Neural crest cell (in vitro differentiated cells): ENCODE data around the gene DIS3L2. TPM values are rescaled to one million over a fixed set of nuclear protein-coding genes. Genes with fewer than 3 reads are reported as not detected.
"Not testable (repeated sequence)": the region's sequence is repeated elsewhere in the genome, so short reads cannot be mapped to it uniquely, and the experiment has no call there.

ENCODE experiments used
- DNase-seq: peaks from one replicate; pipeline ENCODE4 v3.0.0; 2021; ENCODE audit warnings: low read depth, mixed read lengths, low spot score
- H3K27ac Mint-ChIP-seq: one replicate; pipeline ENCODE4 v1.8.0; 2021; ENCODE audit warnings: mild to moderate bottlenecking, mixed read lengths; ENCODE audit not compliant: unreplicated experiment
- H3K27me3 Mint-ChIP-seq: 2 replicates; pipeline ENCODE4 v1.8.0; 2021; ENCODE audit warnings: low read depth, mild to moderate bottlenecking, mixed read lengths
- H3K36me3 Mint-ChIP-seq: 2 replicates; pipeline ENCODE4 v1.8.0; 2021; ENCODE audit warnings: low read depth, mild to moderate bottlenecking, mixed read lengths
- H3K4me1 Mint-ChIP-seq: 2 replicates; pipeline ENCODE4 v1.8.0; 2021; ENCODE audit warnings: mixed read lengths
- H3K4me3 Mint-ChIP-seq: one replicate; pipeline ENCODE4 v1.8.0; 2021; ENCODE audit warnings: mild to moderate bottlenecking, mixed read lengths
- H3K9me3 Mint-ChIP-seq: 2 replicates; pipeline ENCODE4 v1.8.0; 2021; ENCODE audit warnings: mixed read lengths
- total RNA-seq: library from RNA; stranded (reverse); gene quantifications from 2 replicates; pipeline ENCODE4 v1.2.1, GENCODE V29; 2021
- TF ChIP-seq, protein P1 (sequence below): fragments of 200-600 bp; sonication (generic); conservative IDR thresholded peaks from 2 replicates; pipeline ENCODE4 v1.5.0; 2021; ENCODE audit warnings: antibody characterized with exemption, mild to moderate bottlenecking

Gene DIS3L2
- total RNA-seq, 1 donor from 2014 or later: 51.9 TPM

DNA sequence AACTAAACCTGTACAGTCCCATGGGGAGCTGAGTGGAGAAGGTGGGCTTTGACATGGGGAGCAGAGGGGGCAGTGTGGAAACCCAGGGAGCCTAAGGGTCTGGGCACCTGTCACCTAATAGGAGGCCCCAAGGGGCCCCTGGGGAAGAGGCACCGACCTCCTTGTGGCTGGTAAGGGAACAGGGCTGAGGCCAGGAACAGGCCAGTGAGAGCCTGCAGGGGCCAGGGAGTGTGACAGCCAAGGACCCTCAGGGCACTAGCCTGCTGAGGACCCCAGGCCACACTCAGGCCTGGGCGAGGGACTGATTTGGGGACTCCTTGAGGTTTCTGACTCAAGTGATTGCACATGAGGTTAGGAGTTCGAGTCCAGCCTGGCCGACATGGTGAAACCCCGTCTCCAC lies 392.6 kb downstream of the DIS3L2 start:
- Mint-ChIP-seq H3K27ac (no peak overlapping the region), H3K4me1 (no peaks in the 10 kb centered on the region), H3K36me3 (peaks cover 4% of the 10 kb centered on the region), H3K27me3 (peaks cover 5% of the 10 kb centered on the region), H3K4me3 (no peak overlapping the region), H3K9me3 (no peaks in the 10 kb centered on the region)
- TF ChIP-seq, protein P1, sequence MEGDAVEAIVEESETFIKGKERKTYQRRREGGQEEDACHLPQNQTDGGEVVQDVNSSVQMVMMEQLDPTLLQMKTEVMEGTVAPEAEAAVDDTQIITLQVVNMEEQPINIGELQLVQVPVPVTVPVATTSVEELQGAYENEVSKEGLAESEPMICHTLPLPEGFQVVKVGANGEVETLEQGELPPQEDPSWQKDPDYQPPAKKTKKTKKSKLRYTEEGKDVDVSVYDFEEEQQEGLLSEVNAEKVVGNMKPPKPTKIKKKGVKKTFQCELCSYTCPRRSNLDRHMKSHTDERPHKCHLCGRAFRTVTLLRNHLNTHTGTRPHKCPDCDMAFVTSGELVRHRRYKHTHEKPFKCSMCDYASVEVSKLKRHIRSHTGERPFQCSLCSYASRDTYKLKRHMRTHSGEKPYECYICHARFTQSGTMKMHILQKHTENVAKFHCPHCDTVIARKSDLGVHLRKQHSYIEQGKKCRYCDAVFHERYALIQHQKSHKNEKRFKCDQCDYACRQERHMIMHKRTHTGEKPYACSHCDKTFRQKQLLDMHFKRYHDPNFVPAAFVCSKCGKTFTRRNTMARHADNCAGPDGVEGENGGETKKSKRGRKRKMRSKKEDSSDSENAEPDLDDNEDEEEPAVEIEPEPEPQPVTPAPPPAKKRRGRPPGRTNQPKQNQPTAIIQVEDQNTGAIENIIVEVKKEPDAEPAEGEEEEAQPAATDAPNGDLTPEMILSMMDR: no peak
- no peak for DNase-seq

DNA sequence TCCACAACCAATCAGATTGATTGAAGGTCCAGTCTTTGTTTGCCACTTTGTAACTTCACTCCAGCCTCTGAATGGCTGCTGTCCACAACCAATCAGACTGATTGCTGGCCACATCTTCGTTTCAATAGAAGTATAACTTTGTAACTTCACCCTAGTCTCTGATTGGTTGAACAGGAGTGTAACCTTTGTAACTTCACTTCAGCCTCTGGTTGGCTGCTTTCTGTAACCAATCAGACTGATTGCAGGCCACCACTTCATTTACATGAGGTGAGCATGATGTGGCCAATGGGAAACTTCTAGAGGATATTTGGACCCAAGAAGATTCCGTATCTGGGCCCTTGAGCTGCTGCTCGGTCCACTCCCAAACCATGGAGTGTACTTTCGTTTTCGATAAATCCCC lies 400.1 kb downstream of the DIS3L2 start:
- no peak overlapping the region for H3K27ac Mint-ChIP-seq
- TF ChIP-seq, protein P1: no peak
- DNase-seq: no peak
- no peaks in the 10 kb centered on the region for H3K36me3 Mint-ChIP-seq
- peaks cover 3% of the 10 kb centered on the region for H3K27me3 Mint-ChIP-seq
- no peaks in the 10 kb centered on the region for H3K9me3 Mint-ChIP-seq
- no peak overlapping the region for H3K4me3 Mint-ChIP-seq
- no peaks in the 10 kb centered on the region for H3K4me1 Mint-ChIP-seq

- H3K4me3 Mint-ChIP-seq: no peak overlapping the region
Measured at GRCh38 chr2:232362174-232362900, 400.8 kb downstream of the DIS3L2 start.

GRCh38 chr2:232363064-232363783 lies 401.7 kb downstream of the DIS3L2 start:
- not testable (repeated sequence) for H3K9me3 Mint-ChIP-seq, DNase-seq, H3K36me3 Mint-ChIP-seq, H3K27me3 Mint-ChIP-seq, H3K4me3 Mint-ChIP-seq, H3K4me1 Mint-ChIP-seq, H3K27ac Mint-ChIP-seq

More at GRCh38 chr2:232362174-232362900, 400.8 kb downstream of the DIS3L2 start:
- Mint-ChIP-seq H3K27ac (no peak overlapping the region), H3K4me1 (peaks cover 6% of the 10 kb centered on the region), H3K27me3 (no peaks in the 10 kb centered on the region), H3K36me3 (no peaks in the 10 kb centered on the region), H3K9me3 (no peaks in the 10 kb centered on the region)
- no peak for DNase-seq
- TF ChIP-seq, protein P1: no peak

DNA sequence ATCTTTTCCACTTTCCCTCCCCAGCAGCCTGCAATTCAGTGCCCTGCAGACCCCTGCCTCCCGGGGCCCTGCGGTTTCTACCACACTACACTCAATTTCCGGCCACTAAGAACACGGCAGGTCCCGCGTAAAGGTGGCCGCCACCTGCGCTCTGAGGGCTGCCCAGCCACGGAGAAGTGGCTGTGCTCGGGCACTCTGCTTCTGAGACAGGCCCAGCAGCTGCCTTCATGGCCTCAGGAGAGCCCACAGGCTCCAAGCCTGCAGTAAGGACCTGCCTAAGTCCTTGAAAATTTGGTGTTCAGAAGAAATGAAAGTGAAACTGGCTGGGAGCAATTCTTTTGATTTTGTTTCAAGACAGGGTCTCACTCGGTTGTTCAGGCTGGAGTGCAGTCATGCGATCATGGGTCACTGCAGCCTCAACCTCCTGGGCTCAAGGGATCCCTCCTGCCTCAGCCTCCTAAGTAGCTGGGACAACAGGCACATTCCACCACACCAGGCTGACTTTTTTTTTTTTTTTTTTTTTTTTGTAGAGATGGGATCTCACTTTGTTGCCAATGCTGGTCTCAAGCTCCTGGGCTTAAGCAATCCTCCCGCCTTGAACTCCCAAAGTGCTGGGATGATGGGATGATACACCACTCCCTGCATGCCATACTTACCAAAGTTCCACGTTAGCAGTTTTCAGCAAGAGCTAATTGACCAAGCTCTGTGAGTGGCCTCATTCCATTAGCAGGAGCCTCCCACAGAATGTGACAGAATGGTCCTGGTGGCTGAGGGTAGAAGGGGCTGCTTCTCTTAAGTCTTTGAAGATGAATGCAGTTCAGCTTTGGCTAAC lies 402.5 kb downstream of the DIS3L2 start:
- Mint-ChIP-seq H3K9me3 (no peaks in the 10 kb centered on the region), H3K27ac (no peak overlapping the region), H3K27me3 (no peaks in the 10 kb centered on the region), H3K4me3 (no peak overlapping the region), H3K4me1 (peaks cover 10% of the 10 kb centered on the region), H3K36me3 (no peaks in the 10 kb centered on the region)
- TF ChIP-seq, protein P1: no peak
- DNase-seq: no peak

DNA sequence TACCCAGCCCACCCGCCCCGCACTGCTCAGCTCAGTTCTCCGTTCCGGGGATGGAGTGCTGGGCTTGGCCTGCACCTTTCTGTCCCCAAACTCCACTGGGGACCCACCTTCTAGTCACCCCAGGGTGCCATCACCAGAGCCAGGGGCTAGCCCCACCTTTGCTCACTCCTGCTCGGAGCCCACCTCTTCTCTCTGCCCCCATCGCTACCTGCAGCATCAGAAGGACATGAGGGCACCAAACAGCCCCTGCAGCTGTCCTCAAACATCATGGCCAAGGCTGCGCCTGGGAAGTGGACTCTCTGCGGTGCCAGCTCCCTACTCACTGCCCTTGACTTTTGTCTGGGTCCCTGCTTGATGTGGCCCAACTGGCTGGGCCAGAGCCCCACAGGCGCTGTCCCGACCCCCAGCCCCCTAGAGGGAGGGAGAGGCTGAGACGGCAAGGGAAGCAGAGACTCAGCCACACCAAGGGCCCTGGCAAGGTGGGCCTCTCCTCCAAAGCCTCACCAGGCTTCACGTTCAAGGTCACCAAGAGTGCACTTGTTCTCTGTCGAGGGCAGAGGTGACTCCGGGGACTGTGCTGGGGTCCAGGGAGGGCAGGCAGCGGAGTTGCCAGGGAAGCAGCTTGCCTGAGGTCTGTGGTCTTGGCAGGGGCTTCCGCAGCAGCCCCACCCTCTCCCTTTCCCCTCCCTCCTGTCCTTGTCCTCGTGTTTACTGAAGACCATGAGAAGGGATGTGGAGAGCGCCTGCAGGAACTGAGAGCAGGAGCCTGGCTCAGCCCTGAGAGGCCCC lies 403.5 kb downstream of the DIS3L2 start:
- H3K4me1 Mint-ChIP-seq: peaks cover 17% of the 10 kb centered on the region
- H3K4me3 Mint-ChIP-seq, H3K36me3 Mint-ChIP-seq, H3K27me3 Mint-ChIP-seq, DNase-seq, H3K9me3 Mint-ChIP-seq: not testable (repeated sequence)
- H3K27ac Mint-ChIP-seq: peak overlapping the region; percentile 19
